H1 (cell line): ENCODE measurements around the gene SLC16A9. TPM values are rescaled to one million over a fixed set of nuclear protein-coding genes. Genes with fewer than 3 reads are reported as not detected.
A peak's percentile ranks its signal among the peaks of the same experiment; 100 is the strongest.

Experiments
- BRCA1 ChIP-seq: IDR thresholded peaks from 2 replicates; pipeline ENCODE4 v1.6.1; 2012; ENCODE audit warnings: low read depth, low read length, improper control_type of control experiment
- KDM4A ChIP-seq: IDR thresholded peaks from one replicate; pipeline ENCODE4 v1.7.1; 2012; ENCODE audit warnings: low read depth, mild to moderate bottlenecking, moderate library complexity, low read length, inconsistent platforms; ENCODE audit not compliant: severe bottlenecking
- POU5F1 ChIP-seq: IDR thresholded peaks from 2 replicates; pipeline ENCODE4 v1.6.1; 2011; ENCODE audit warnings: low read depth, mild to moderate bottlenecking, low read length, moderate library complexity
- RNF2 ChIP-seq: fragments of 200-900, 300-1000 bp; sonication (generic); IDR thresholded peaks from 2 replicates; pipeline ENCODE4 v1.7.1; 2016; ENCODE audit warnings: borderline replicate concordance, low read depth, mild to moderate bottlenecking, antibody characterized with exemption, low read length; ENCODE audit not compliant: poor library complexity, severe bottlenecking; ENCODE audit errors: missing control alignments
- SP4 ChIP-seq: IDR thresholded peaks from 2 replicates; pipeline ENCODE4 v1.6.1; 2012; ENCODE audit warnings: low read length, inconsistent platforms
- TAF7 ChIP-seq: optimal IDR thresholded peaks from 2 replicates; pipeline ENCODE3; 2011; ENCODE audit warnings: low read depth, mild to moderate bottlenecking, inconsistent platforms, low read length, moderate library complexity, borderline replicate concordance
- YY1 ChIP-seq: IDR thresholded peaks from 2 replicates; pipeline ENCODE4 v1.6.1; 2011; ENCODE audit warnings: low read depth, mild to moderate bottlenecking, low read length
- polyA plus RNA-seq, 7 experiments: library from polyadenylated mRNA; depleted of rRNA in 3 of 7; stranded (reverse) in 5 of 7; unstranded in 2 of 7; fragments of >200 nt in 5 of 7; fragments of 200-250 nt in 2 of 7; gene quantifications; 1 replicate in 5 of 7; 2 replicates in 1 of 7; 4 replicates in 1 of 7; pipeline versions ENCODE4 v1.2.1 to v1.2.3, GENCODE V29; 2011 to 2013; ENCODE audit warnings: missing spikeins in 2 of 7, mixed read lengths in 2 of 7
- total RNA-seq: library from RNA; stranded (reverse); fragmentation: NEBNext Ultra II Directional; extraction: Animal tissue kit (Norgen Biotek cat#: 25700); gene quantifications from 2 replicates; pipeline ENCODE4 v1.2.1, GENCODE V29; 2021

The SLC16A9 gene
- total and polyA plus RNA-seq, 2 of the 8 experiments (the other 6 are each of a cell fraction or from before 2014, with no cell fraction given), result 11.2 to 20.5 TPM

- TF ChIP-seq BRCA1, result no peak
- peak; percentile 13 for TF ChIP-seq TAF7
- peak; percentile 40; the same call in 1 of the 2 replicates for TF ChIP-seq YY1
- no peak for TF ChIP-seq SP4
- peak; percentile 86 for TF ChIP-seq KDM4A
- no peak for TF ChIP-seq POU5F1
- peak; percentile 21 for TF ChIP-seq RNF2
Measured at GRCh38 chr10:59708816-59709394, 745 bp downstream of the SLC16A9 start (continued).
